Stimulated activated naive CD8-positive, alpha-beta T cell treated with anti-CD3 and anti-CD28 coated beads, Interleukin-15, amount 100 ng/mL, for 72 hours (primary cell): ENCODE results near the gene SELENOI.

Experiments
- ATAC-seq: fragments of 150-1000 bp; cut with Tn5 transposase; 2 replicates; pipeline ENCODE4 v1.10.0; 2021; ENCODE audit warnings: mild to moderate bottlenecking, moderate library complexity
- DNase-seq, 2 donors: peaks; one replicate each; pipeline ENCODE4 v3.0.0; 2021 to 2022
- H3K27ac Mint-ChIP-seq, 2 donors: one replicate each; pipeline ENCODE4 v1.8.0; 2022; ENCODE audit warnings: mild to moderate bottlenecking in 2 of 2, mixed read lengths in 2 of 2, moderate library complexity in 2 of 2
- H3K27me3 Mint-ChIP-seq: one replicate; pipeline ENCODE4 v1.8.0; 2022; ENCODE audit warnings: mixed read lengths
- H3K4me1 Mint-ChIP-seq: one replicate; pipeline ENCODE4 v1.8.0; 2022; ENCODE audit warnings: mild to moderate bottlenecking, mixed read lengths
- H3K4me3 Mint-ChIP-seq, 2 donors: one replicate each; pipeline ENCODE4 v1.8.0; 2022; ENCODE audit warnings: mild to moderate bottlenecking in 2 of 2, mixed read lengths in 2 of 2, moderate library complexity in 1 of 2
- H3K9me3 Mint-ChIP-seq, 2 donors: one replicate each; pipeline ENCODE4 v1.8.0; 2022; ENCODE audit warnings: mixed read lengths in 2 of 2

The SELENOI gene

GRCh38 chr2:26438926-26439325, 93.0 kb downstream of the SELENOI start:
- no peaks in the 10 kb centered on the region for H3K9me3 Mint-ChIP-seq
- no peak overlapping the region for H3K27ac Mint-ChIP-seq

GRCh38 chr2:26442301-26442700, 96.4 kb downstream of the SELENOI start:
- Mint-ChIP-seq H3K27me3 (peaks cover 10% of the 10 kb centered on the region), H3K9me3 (no peaks in the 10 kb centered on the region), H3K4me3 (no peak overlapping the region), H3K27ac (no peak overlapping the region), H3K4me1 (no peaks in the 10 kb centered on the region)
- ATAC-seq (no peak), DNase-seq (no peak)

More at GRCh38 chr2:26438926-26439325, 93.0 kb downstream of the SELENOI start:
- DNase-seq: no peak
- ATAC-seq: no peak
- peaks cover 10% of the 10 kb centered on the region for H3K27me3 Mint-ChIP-seq
- no peaks in the 10 kb centered on the region for H3K4me1 Mint-ChIP-seq
- no peak overlapping the region for H3K4me3 Mint-ChIP-seq

- Mint-ChIP-seq H3K4me3 (no peak overlapping the region), H3K27me3 (peaks cover 10% of the 10 kb centered on the region), H3K4me1 (no peaks in the 10 kb centered on the region), H3K27ac (no peak overlapping the region), H3K9me3 (no peaks in the 10 kb centered on the region)
- no peak for DNase-seq
- ATAC-seq: no peak
These were observed 96.8 kb downstream of the SELENOI start for GRCh38 chr2:26442707-26443106.

- no peaks in the 10 kb centered on the region for H3K9me3 Mint-ChIP-seq
- ATAC-seq (no peak), DNase-seq (no peak)
- H3K4me1 Mint-ChIP-seq: no peaks in the 10 kb centered on the region
- H3K27me3 Mint-ChIP-seq: peaks cover 3% of the 10 kb centered on the region
- no peak overlapping the region for H3K4me3 Mint-ChIP-seq
- no peak overlapping the region for H3K27ac Mint-ChIP-seq
These were observed 98.3 kb downstream of the SELENOI start for GRCh38 chr2:26444236-26444635.
